Ovary (tissue), 3 donors: ENCODE results near the gene LZIC.
"Not testable (repeated sequence)": the region's sequence is repeated elsewhere in the genome, so short reads cannot be mapped to it uniquely, and the experiment has no call there.

ENCODE experiments used
- CTCF ChIP-seq, 3 donors: fragments of 450-650 bp in 2 of 3; fragments of 200-600 bp in 1 of 3; IDR thresholded peaks; one replicate each; pipeline versions ENCODE4 v1.5.1 to v1.8.0; 2016 to 2022; ENCODE audit warnings: antibody characterized with exemption in 3 of 3, mild to moderate bottlenecking in 1 of 3
- POLR2A ChIP-seq: fragments of 450-650 bp; IDR thresholded peaks from one replicate; pipeline ENCODE4 v1.6.1; 2017; ENCODE audit warnings: antibody characterized with exemption, mild to moderate bottlenecking, moderate library complexity
- donor health status: DM: no; HTN: no; CAD: no.

GRCh38 chr1:9917495-9917894 is 25.7 kb downstream of the LZIC start:
- TF ChIP-seq CTCF (IDR thresholded peaks at IDR 0.05); POLR2A: not testable (repeated sequence)
